GM18951 (cell line): ENCODE results near the gene DYNC1I1.
"Not testable (repeated sequence)": the region's sequence is repeated elsewhere in the genome, so short reads cannot be mapped to it uniquely, and the experiment has no call there.

Experiments
- POLR2A ChIP-seq: IDR thresholded peaks from 4 replicates; pipeline ENCODE4 v1.6.1; 2011; ENCODE audit warnings: mild to moderate bottlenecking; ENCODE audit not compliant: insufficient read length, insufficient read depth; ENCODE audit errors: extremely low read depth
- in situ Hi-C: fragments of 300-500 bp; cut with MboI; formaldehyde crosslinking; loops from one replicate; pipeline ENCODE4 v1.12.0; 2022; ENCODE audit warnings: low sequenced_read_pairs, mixed read lengths, inconsistent platforms; ENCODE audit not compliant: unreplicated experiment

DYNC1I1 gene

GRCh38 chr7:95916573-95917297 lies 144.4 kb downstream of the DYNC1I1 start:
- in situ Hi-C loops, result loop anchor here (25.0 kb wide), 1 partner anchor 1121 kb away; no protein-coding TSS in a partner anchor
- no peak for TF ChIP-seq POLR2A

- in situ Hi-C loops, result loop anchor here (25.0 kb wide), 1 partner anchor 1120 kb away; no protein-coding TSS in a partner anchor
Measured at GRCh38 chr7:95917634-95918033, 145.3 kb downstream of the DYNC1I1 start.

GRCh38 chr7:95919556-95919955 lies 147.2 kb downstream of the DYNC1I1 start:
- TF ChIP-seq POLR2A, result no peak
- in situ Hi-C loops, result loop anchor here (25.0 kb wide), 1 partner anchor 1118 kb away; no protein-coding TSS in a partner anchor

More at GRCh38 chr7:95917634-95918033, 145.3 kb downstream of the DYNC1I1 start:
- TF ChIP-seq POLR2A, result no peak

- no peak for TF ChIP-seq POLR2A
- in situ Hi-C loops, result loop anchor here (25.0 kb wide), 1 partner anchor 1116 kb away; no protein-coding TSS in a partner anchor
Measured at GRCh38 chr7:95921543-95921942, 149.2 kb downstream of the DYNC1I1 start.

- in situ Hi-C loops, result loop anchor here (25.0 kb wide), 1 partner anchor 1115 kb away; no protein-coding TSS in a partner anchor
Measured at GRCh38 chr7:95922191-95922590, 149.8 kb downstream of the DYNC1I1 start.

GRCh38 chr7:95925236-95925635 lies 152.9 kb downstream of the DYNC1I1 start:
- no peak for TF ChIP-seq POLR2A
- in situ Hi-C loops, result no loop called here

More at GRCh38 chr7:95922191-95922590, 149.8 kb downstream of the DYNC1I1 start:
- no peak for TF ChIP-seq POLR2A

GRCh38 chr7:95925971-95926370 lies 153.6 kb downstream of the DYNC1I1 start:
- TF ChIP-seq POLR2A, result no peak
- in situ Hi-C loops, result no loop called here

- no peak for TF ChIP-seq POLR2A
- in situ Hi-C loops, result no loop called here
Measured at GRCh38 chr7:95927756-95928155, 155.4 kb downstream of the DYNC1I1 start.

- no peak for TF ChIP-seq POLR2A
- in situ Hi-C loops, result no loop called here
Measured at GRCh38 chr7:95929710-95930280, 157.4 kb downstream of the DYNC1I1 start.

GRCh38 chr7:95931460-95932232 lies 159.3 kb downstream of the DYNC1I1 start:
- in situ Hi-C loops, result no loop called here
- TF ChIP-seq POLR2A, result no peak

- in situ Hi-C loops, result no loop called here
- TF ChIP-seq POLR2A, result no peak
Measured at GRCh38 chr7:95933618-95934017, 161.3 kb downstream of the DYNC1I1 start.

- in situ Hi-C loops, result not testable (repeated sequence)
Measured at GRCh38 chr7:95944867-95945266, 172.5 kb downstream of the DYNC1I1 start.

GRCh38 chr7:95950698-95951097 lies 178.3 kb downstream of the DYNC1I1 start:
- TF ChIP-seq POLR2A, result no peak
- in situ Hi-C loops, result no loop called here
